ENCODE results near the gene SH2D7.

Gene SH2D7

DNA sequence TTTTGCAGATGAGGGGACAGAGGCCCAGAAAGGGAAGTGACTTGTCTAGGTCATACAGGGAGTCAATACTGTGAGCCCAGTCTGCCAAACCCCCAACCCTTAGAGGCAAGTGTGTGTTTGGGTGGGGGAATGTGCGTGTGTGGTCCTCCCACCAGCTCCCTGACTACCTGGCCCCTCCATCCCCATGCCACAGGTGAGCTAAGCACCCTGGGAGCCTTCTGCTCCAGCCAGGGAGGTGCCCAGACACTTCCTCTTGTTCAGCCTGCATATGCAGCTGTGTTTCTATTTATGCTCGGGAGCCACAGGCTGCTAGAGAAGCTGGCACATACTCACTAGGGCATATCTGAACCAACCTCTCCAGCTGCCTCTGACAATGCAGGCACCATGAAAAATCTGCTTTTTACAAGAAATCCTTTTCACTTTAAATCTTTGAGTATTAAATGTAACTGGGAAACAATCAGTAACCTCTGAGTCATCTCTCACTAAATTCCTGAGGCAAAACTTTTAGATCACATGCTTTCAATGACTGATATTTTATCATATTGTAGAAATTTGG lies 35.6 kb upstream of the SH2D7 start:
- Histone ChIP-seq H3K36me3 (ENCODE audit: insufficient read depth, low read length) (peaks cover 21% of the 10 kb centered on the region; the same call in 1 of the 2 replicates), H3K79me2 (ENCODE audit: insufficient read depth, low read length) (peaks cover 98% of the 10 kb centered on the region), H3K9ac (ENCODE audit: low read depth, low read length, poor library complexity, severe bottlenecking) (peak overlapping the region; percentile 57), H3K4me3 (ENCODE audit: low read length, poor library complexity, severe bottlenecking) (peak overlapping the region; percentile 1), H4K20me1 (ENCODE audit: insufficient read depth, low read length, poor library complexity, severe bottlenecking) (peaks cover 19% of the 10 kb centered on the region), H3K4me1 (ENCODE audit: insufficient read depth, low read length, poor library complexity, severe bottlenecking) (peaks cover 83% of the 10 kb centered on the region), H3F3A (ENCODE audit: low read depth) (peaks cover 7% of the 10 kb centered on the region), H3K4me2 (ENCODE audit: low read depth, low read length, poor library complexity, severe bottlenecking) (peak overlapping the region; percentile 58), H3K27me3 (ENCODE audit: insufficient read depth, low read length, poor library complexity, severe bottlenecking) (no peaks in the 10 kb centered on the region), H3K9me3 (ENCODE audit: insufficient read depth, low read depth, low read length) (no peaks in the 10 kb centered on the region), H3K9me2 (replicated peaks; ENCODE audit: low read depth, low read length) (no peaks in the 10 kb centered on the region), H2AFZ (ENCODE audit: low read length) (no peak overlapping the region)
- TF ChIP-seq, protein P1, sequence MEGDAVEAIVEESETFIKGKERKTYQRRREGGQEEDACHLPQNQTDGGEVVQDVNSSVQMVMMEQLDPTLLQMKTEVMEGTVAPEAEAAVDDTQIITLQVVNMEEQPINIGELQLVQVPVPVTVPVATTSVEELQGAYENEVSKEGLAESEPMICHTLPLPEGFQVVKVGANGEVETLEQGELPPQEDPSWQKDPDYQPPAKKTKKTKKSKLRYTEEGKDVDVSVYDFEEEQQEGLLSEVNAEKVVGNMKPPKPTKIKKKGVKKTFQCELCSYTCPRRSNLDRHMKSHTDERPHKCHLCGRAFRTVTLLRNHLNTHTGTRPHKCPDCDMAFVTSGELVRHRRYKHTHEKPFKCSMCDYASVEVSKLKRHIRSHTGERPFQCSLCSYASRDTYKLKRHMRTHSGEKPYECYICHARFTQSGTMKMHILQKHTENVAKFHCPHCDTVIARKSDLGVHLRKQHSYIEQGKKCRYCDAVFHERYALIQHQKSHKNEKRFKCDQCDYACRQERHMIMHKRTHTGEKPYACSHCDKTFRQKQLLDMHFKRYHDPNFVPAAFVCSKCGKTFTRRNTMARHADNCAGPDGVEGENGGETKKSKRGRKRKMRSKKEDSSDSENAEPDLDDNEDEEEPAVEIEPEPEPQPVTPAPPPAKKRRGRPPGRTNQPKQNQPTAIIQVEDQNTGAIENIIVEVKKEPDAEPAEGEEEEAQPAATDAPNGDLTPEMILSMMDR (conservative IDR thresholded peaks at IDR 0.05; ENCODE audit: low read length) = no peak
- TF ChIP-seq EZH2phosphoT487 (IDR thresholded peaks at IDR 0.05; ENCODE audit: borderline replicate concordance) = no peak

DNA sequence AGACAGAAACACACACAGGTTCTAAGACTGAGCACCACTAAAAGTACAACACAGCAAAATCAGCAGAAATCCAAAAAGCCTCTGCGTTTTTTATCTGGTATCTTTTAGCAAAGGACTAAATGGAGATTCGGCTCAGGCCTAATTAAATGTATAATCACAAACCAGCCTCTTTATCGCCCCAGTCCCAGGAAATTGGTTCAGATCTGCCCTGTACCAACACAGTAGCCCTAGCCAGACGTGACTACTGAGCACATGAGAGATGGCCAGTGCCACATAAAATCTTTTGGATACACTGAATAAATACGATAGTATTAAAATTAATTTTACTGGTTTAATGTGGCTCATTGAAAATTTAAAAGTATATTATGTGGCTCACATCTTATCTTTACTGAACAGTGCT lies 34.6 kb upstream of the SH2D7 start:
- Histone ChIP-seq H3K9ac (ENCODE audit: low read depth, low read length, poor library complexity, severe bottlenecking) (peak overlapping the region; percentile 57), H3K79me2 (ENCODE audit: insufficient read depth, low read length) (peaks cover 98% of the 10 kb centered on the region), H3K9me3 (ENCODE audit: insufficient read depth, low read depth, low read length) (no peaks in the 10 kb centered on the region), H3K4me3 (ENCODE audit: low read length, poor library complexity, severe bottlenecking) (no peak overlapping the region), H3K4me2 (ENCODE audit: low read depth, low read length, poor library complexity, severe bottlenecking) (no peak overlapping the region), H3F3A (ENCODE audit: low read depth) (no peaks in the 10 kb centered on the region; the same call in 1 of the 2 replicates), H3K9me2 (replicated peaks; ENCODE audit: low read depth, low read length) (no peaks in the 10 kb centered on the region), H3K4me1 (ENCODE audit: insufficient read depth, low read length, poor library complexity, severe bottlenecking) (peaks cover 81% of the 10 kb centered on the region), H3K27me3 (ENCODE audit: insufficient read depth, low read length, poor library complexity, severe bottlenecking) (no peaks in the 10 kb centered on the region), H3K36me3 (ENCODE audit: insufficient read depth, low read length) (peaks cover 14% of the 10 kb centered on the region; the same call in 1 of the 2 replicates), H4K20me1 (ENCODE audit: insufficient read depth, low read length, poor library complexity, severe bottlenecking) (peaks cover 24% of the 10 kb centered on the region), H2AFZ (ENCODE audit: low read length) (no peak overlapping the region)
- TF ChIP-seq EZH2phosphoT487 (IDR thresholded peaks at IDR 0.05; ENCODE audit: borderline replicate concordance) = no peak
- TF ChIP-seq, protein P1 (conservative IDR thresholded peaks at IDR 0.05; ENCODE audit: low read length) = no peak

DNA sequence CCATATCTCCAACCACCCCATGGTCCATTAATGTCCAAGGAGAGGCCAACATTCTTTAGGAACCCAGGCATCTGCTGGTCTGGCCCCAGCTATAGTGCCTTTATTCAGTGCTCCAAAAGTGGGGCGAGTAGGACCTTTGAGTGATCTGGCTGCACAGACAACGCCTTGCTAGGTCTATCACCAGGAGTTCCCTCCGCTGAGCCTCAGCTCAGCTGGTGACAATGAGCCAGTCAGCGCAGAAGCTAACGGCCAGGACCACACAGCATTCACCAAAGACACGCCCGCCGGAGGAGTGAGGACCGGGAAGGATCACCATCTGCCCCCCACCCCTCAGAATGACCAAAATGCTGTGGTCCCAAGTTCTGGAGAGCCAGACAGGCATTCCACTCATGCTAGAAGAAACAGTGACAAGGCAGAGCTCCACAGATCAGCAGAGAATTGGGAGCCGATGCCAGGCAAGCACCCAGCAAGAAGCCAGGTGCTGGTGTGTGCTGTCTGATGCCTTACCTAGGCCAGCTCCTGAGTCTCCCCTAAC lies 33.9 kb upstream of the SH2D7 start:
- H3K9me2 ChIP-seq (replicated peaks; ENCODE audit: low read depth, low read length) = no peaks in the 10 kb centered on the region
- no peak overlapping the region for H3K4me3 ChIP-seq (ENCODE audit: low read length, poor library complexity, severe bottlenecking)
- H4K20me1 ChIP-seq (ENCODE audit: insufficient read depth, low read length, poor library complexity, severe bottlenecking) = peaks cover 31% of the 10 kb centered on the region
- H3K79me2 ChIP-seq (ENCODE audit: insufficient read depth, low read length) = peaks cover 98% of the 10 kb centered on the region
- H3K36me3 ChIP-seq (ENCODE audit: insufficient read depth, low read length) = peaks cover 8% of the 10 kb centered on the region; the same call in 1 of the 2 replicates
- no peaks in the 10 kb centered on the region for H3K27me3 ChIP-seq (ENCODE audit: insufficient read depth, low read length, poor library complexity, severe bottlenecking)
- H3F3A ChIP-seq (ENCODE audit: low read depth) = no peaks in the 10 kb centered on the region; the same call in 1 of the 2 replicates
- peak overlapping the region; percentile 20 for H3K4me2 ChIP-seq (ENCODE audit: low read depth, low read length, poor library complexity, severe bottlenecking)
- no peak for TF ChIP-seq EZH2phosphoT487 (IDR thresholded peaks at IDR 0.05; ENCODE audit: borderline replicate concordance)
- TF ChIP-seq, protein P1 (conservative IDR thresholded peaks at IDR 0.05; ENCODE audit: low read length) = no peak
- no peak overlapping the region for H2AFZ ChIP-seq (ENCODE audit: low read length)
- H3K9me3 ChIP-seq (ENCODE audit: insufficient read depth, low read depth, low read length) = no peaks in the 10 kb centered on the region
- peak overlapping the region; percentile 57 for H3K9ac ChIP-seq (ENCODE audit: low read depth, low read length, poor library complexity, severe bottlenecking)
- peaks cover 81% of the 10 kb centered on the region for H3K4me1 ChIP-seq (ENCODE audit: insufficient read depth, low read length, poor library complexity, severe bottlenecking)
